Heart right ventricle (tissue), 16 donors: Measurements from ENCODE around the gene NACC1. TPM values are rescaled to one million over a fixed set of nuclear protein-coding genes. Genes with fewer than 3 reads are reported as not detected.

Source experiments
- ATAC-seq, 8 donors: fragments of 200-7000 bp; cut with Tn5 transposase; one replicate each; pipeline ENCODE4 v1.9.1; 2020; ENCODE audit warnings: mild to moderate bottlenecking in 8 of 8, moderate library complexity in 8 of 8, moderate number of reproducible peaks in 1 of 8
- DNase-seq, 2 donors: peaks; one replicate each; pipeline ENCODE4 v3.0.0-alpha.2; 2020
- H3K27ac ChIP-seq, 10 donors: fragments of 200-600 bp; sonication (generic) in 2 of 10; one replicate each; pipeline versions ENCODE4 v1.5.0 to v1.8.0; 2020 to 2022; ENCODE audit warnings: mild to moderate bottlenecking in 3 of 10
- H3K27me3 ChIP-seq, 7 donors: fragments of 200-600 bp; one replicate each; pipeline ENCODE4 v1.8.0; 2021 to 2022; ENCODE audit warnings: mild to moderate bottlenecking in 2 of 7
- H3K36me3 ChIP-seq, 9 donors: fragments of 200-600 bp; sonication (generic) in 1 of 9; one replicate each; pipeline versions ENCODE4 v1.5.0 to v1.8.0; 2020 to 2022; ENCODE audit warnings: mild to moderate bottlenecking in 2 of 9
- H3K4me1 ChIP-seq, 9 donors: fragments of 200-600 bp; sonication (generic) in 1 of 9; one replicate each; pipeline versions ENCODE4 v1.5.0 to v1.8.0; 2020 to 2022; ENCODE audit warnings: mild to moderate bottlenecking in 4 of 9
- H3K4me3 ChIP-seq, 10 donors: fragments of 200-600 bp; sonication (generic) in 2 of 10; one replicate each; pipeline versions ENCODE4 v1.5.0 to v1.8.0; 2020 to 2022; ENCODE audit warnings: mild to moderate bottlenecking in 7 of 10, moderate library complexity in 2 of 10
- H3K9me3 ChIP-seq, 11 donors: fragments of 200-600 bp in 10 of 11; sonication (generic) in 2 of 11; one replicate each; pipeline versions ENCODE4 v1.5.0 to v1.8.0; 2013 to 2022; ENCODE audit warnings: mild to moderate bottlenecking in 2 of 11, control low read depth in 1 of 11, moderate library complexity in 1 of 11
- CTCF ChIP-seq, 9 donors: fragments of 200-600 bp; sonication (generic) in 2 of 9; IDR thresholded peaks; one replicate each; pipeline versions ENCODE4 v1.5.0 to v1.8.0; 2021 to 2022; ENCODE audit warnings: antibody characterized with exemption in 9 of 9, mild to moderate bottlenecking in 5 of 9, moderate library complexity in 1 of 9
- WGBS, 2 donors: extraction: QIAGEN DNeasy Blood & Tissue Kit; methylation state at CpG; one replicate each; pipeline ENCODE4 v1.1.7; 2013; ENCODE audit warnings: inconsistent platforms in 1 of 2; 5-methylcytosine and 5-hydroxymethylcytosine counted together
- intact Hi-C, 10 donors: fragments of 100-400 bp; cut with DNase I; formaldehyde crosslinking; loops; one replicate each; pipeline versions ENCODE4 v1.11.1 to v1.14.2; 2022
- polyA plus RNA-seq, 2 donors: library from polyadenylated mRNA; stranded (reverse); fragments of 200-250 nt; gene quantifications; one replicate each; pipeline ENCODE4 v1.2.3, GENCODE V29; 2013
- total RNA-seq, 10 donors: library from RNA; stranded (reverse); fragmentation: NEBNext Ultra II Directional in 3 of 10; extraction: Animal tissue kit (Norgen Biotek cat#: 25700) in 3 of 10; gene quantifications; one replicate each; pipeline versions ENCODE4 v1.2.1 to v1.2.4, GENCODE V29; 2021 to 2023
- donor health status: Arrhythmogenic right ventricular cardiomyopathy.
- donor health status: ischemic (EF 13 %, LVEDD 7.1; RV severe dilation, severe dysfunction).
- donor health status: healthy with polysubstance abuse.
- donor health status: DM: no; HTN: yes; CAD: no.
- donor health status: DM: no; HTN: no; CAD: no.
- donor health status: ischemic (EF 25% LVEDD 6.9; RV normal size, moderate dysfunction).
- donor health status: ischemic (EF 25% LVEDD 5.7; RV mildly dilated, moderate dysfunction).
- donor health status: healthy.
- donor health status: DM: yes; HTN: yes; CAD: no.
- donor health status: Ischemic cardiomyopathy.
- donor health status: ischemic (EF 35%, LVEDD 5.7; RV mildly dilated, moderate dysfunction).
- donor health status: nonischemic (EF 11% LVEDD 7.7; RV severe dilation, severe dysfunction).
- donor health status: DM: yes; HTN: yes; CAD: no.
- donor health status: PGD.
- donor health status: ischemic (EF 29% LVEDD 5.4; RV normal size, mild dysfunction).
- donor health status: nonischemic (EF 23%, LVEDD 6.1; RV moderate dilation, normal function).

Gene NACC1
- total and polyA plus RNA-seq, 12 donors: 23.9 to 58.0 (median 33.0) TPM

- H3K4me3 ChIP-seq: peak overlapping the region; percentile 30 to 65 (median 55)
- no peaks in the 10 kb centered on the region for H3K9me3 ChIP-seq
- ATAC-seq (no peak), DNase-seq (no peak)
- H3K4me1 ChIP-seq: peaks cover 24 to 97% (median 79%) of the 10 kb centered on the region in 9 donors
- intact Hi-C loops: loop anchor here in 5 of 10 donors (5.0 kb wide), 2 partner anchors 39 to 51 kb away; partner anchors contain the start of genes IER2 (in 4 of the 5) and STX10 (in 4 of the 5)
- no peaks in the 10 kb centered on the region for H3K27me3 ChIP-seq
- H3K27ac ChIP-seq: peak overlapping the region; percentile 83 to 96 (median 92)
- TF ChIP-seq CTCF (IDR thresholded peaks at IDR 0.05): peak in 6 of 9 donors; percentile 19 to 54 (median 36)
- peaks cover 0 to 19% (median 0%) of the 10 kb centered on the region in 9 donors for H3K36me3 ChIP-seq
- whole genome bisulfite sequencing, 2 donors: 69 to 75% methylated on average over 18 of the region's 18 CpGs
These were observed 17.0 kb upstream of the NACC1 start for GRCh38 chr19:13100841-13101589.

- Histone ChIP-seq H3K9me3 (no peaks in the 10 kb centered on the region), H3K4me3 (peak overlapping the region; percentile 30 to 65 (median 55)), H3K27ac (peak overlapping the region; percentile 85 to 96 (median 92)), H3K36me3 (peaks cover 0 to 19% (median 0%) of the 10 kb centered on the region in 9 donors), H3K4me1 (peaks cover 19 to 92% (median 72%) of the 10 kb centered on the region in 9 donors), H3K27me3 (no peaks in the 10 kb centered on the region)
- intact Hi-C loops: loop anchor here in 7 of 10 donors (1.0 to 5.0 kb wide), 4 partner anchors 40 to 50 kb away; partner anchors contain the start of genes IER2 (in 6 of the 7) and STX10 (in 6 of the 7)
- no peak for TF ChIP-seq CTCF (IDR thresholded peaks at IDR 0.05)
- ATAC-seq: no peak
- 55 to 77% methylated on average over 7 of the region's 7 CpGs for WGBS, 2 donors
- DNase-seq: no peak
These were observed 16.3 kb upstream of the NACC1 start for GRCh38 chr19:13101590-13102415.

GRCh38 chr19:13102416-13102665 is 15.7 kb upstream of the NACC1 start:
- intact Hi-C loops: loop anchor here in 7 of 10 donors (1.0 to 5.0 kb wide), 4 partner anchors 40 to 50 kb away; partner anchors contain the start of genes IER2 (in 6 of the 7) and STX10 (in 6 of the 7)
- peaks cover 19 to 87% (median 69%) of the 10 kb centered on the region in 9 donors for H3K4me1 ChIP-seq
- H3K27me3 ChIP-seq: no peaks in the 10 kb centered on the region
- H3K9me3 ChIP-seq: no peaks in the 10 kb centered on the region
- peak overlapping the region; percentile 85 to 96 (median 92) for H3K27ac ChIP-seq
- H3K36me3 ChIP-seq: peaks cover 0 to 24% (median 0%) of the 10 kb centered on the region in 9 donors
- TF ChIP-seq CTCF (IDR thresholded peaks at IDR 0.05): no peak
- 6 to 8% methylated on average over 7 of the region's 7 CpGs for WGBS, 2 donors
- peak overlapping the region; percentile 30 to 65 (median 55) for H3K4me3 ChIP-seq
- ATAC-seq (no peak), DNase-seq (no peak)
